MCF 10A (cell line): ENCODE data around the gene DCDC1. TPM values are rescaled to one million over a fixed set of nuclear protein-coding genes. Genes with fewer than 3 reads are reported as not detected.

Experiments used
- BruUV-seq: library from RNA; stranded (reverse); fragments of 400-500 nt; replicated peaks from 2 replicates; lab custom pipeline; 2021; lab: Mats Ljungman, UMichigan
- CTCF ChIA-PET: fragments of 300-600 bp; sonication (Branson Sonifier 250); formaldehyde crosslinking; extraction: SDS; loops from one replicate; lab custom pipeline; 2021; ENCODE audit warnings: antibody characterized with exemption, inconsistent platforms; lab: Yijun Ruan, JAX
- POLR2A ChIA-PET: fragments of 300-600, 350-650 bp; sonication (Branson Sonifier 250); formaldehyde crosslinking; extraction: SDS; loops from one replicate; lab custom pipeline; 2020; ENCODE audit warnings: antibody characterized with exemption, inconsistent platforms; lab: Yijun Ruan, JAX
- DNase-seq: peaks from one replicate; pipeline ENCODE4 v3.0.0-alpha.2; 2018; ENCODE audit not compliant: unreplicated experiment
- H3K27ac Mint-ChIP-seq: one replicate; pipeline ENCODE4 v1.8.0; 2022; ENCODE audit warnings: mild to moderate bottlenecking, low read depth, mixed read lengths; ENCODE audit not compliant: unreplicated experiment
- H3K27me3 Mint-ChIP-seq: one replicate; pipeline ENCODE4 v1.8.0; 2022; ENCODE audit warnings: mixed read lengths; ENCODE audit not compliant: insufficient read depth, unreplicated experiment
- H3K36me3 Mint-ChIP-seq: one replicate; pipeline ENCODE4 v1.8.0; 2022; ENCODE audit warnings: mild to moderate bottlenecking, moderate library complexity, mixed read lengths; ENCODE audit not compliant: insufficient read depth, unreplicated experiment
- H3K4me1 Mint-ChIP-seq: one replicate; pipeline ENCODE4 v1.8.0; 2022; ENCODE audit warnings: mixed read lengths; ENCODE audit not compliant: insufficient read depth, unreplicated experiment
- H3K4me3 Mint-ChIP-seq: one replicate; pipeline ENCODE4 v1.8.0; 2022; ENCODE audit warnings: mild to moderate bottlenecking, moderate library complexity, mixed read lengths; ENCODE audit not compliant: unreplicated experiment
- H3K9me3 Mint-ChIP-seq: one replicate; pipeline ENCODE4 v1.8.0; 2022; ENCODE audit warnings: mixed read lengths; ENCODE audit not compliant: unreplicated experiment
- CTCF ChIP-seq: fragments of 200-600 bp; IDR thresholded peaks from one replicate; pipeline ENCODE4 v1.8.0; 2022; ENCODE audit warnings: antibody characterized with exemption, mild to moderate bottlenecking; ENCODE audit not compliant: unreplicated experiment
- intact Hi-C: fragments of 100-400 bp; cut with micrococcal nuclease; formaldehyde crosslinking; loops from 2 replicates; pipeline ENCODE4 v1.14.1; 2022
- total RNA-seq: library from RNA; stranded (reverse); gene quantifications from 2 replicates; pipeline ENCODE4 v1.2.3, GENCODE V29; 2022

DCDC1 gene
- total RNA-seq, 1 experiment from 2014 or later, result 0.19 TPM

- Mint-ChIP-seq H3K9me3 (no peaks in the 10 kb centered on the region), H3K27ac (no peak overlapping the region), H3K27me3 (peaks cover 89% of the 10 kb centered on the region), H3K36me3 (no peaks in the 10 kb centered on the region), H3K4me3 (no peak overlapping the region), H3K4me1 (no peaks in the 10 kb centered on the region)
- ChIA-PET POLR2A (no interaction called here), CTCF (interaction anchor here (0.7 to 2.3 kb wide), 4 partner anchors 12 to 759 kb away, joined by 3 to 17 read pairs (median 6); no protein-coding TSS in a partner anchor)
- no TSS peak for BruUV-seq
- no peak for TF ChIP-seq CTCF
- intact Hi-C loops, result no loop called here
- DNase-seq, result no peak
These were observed 466.6 kb downstream of the DCDC1 start for GRCh38 chr11:30902929-30903328.

DNA sequence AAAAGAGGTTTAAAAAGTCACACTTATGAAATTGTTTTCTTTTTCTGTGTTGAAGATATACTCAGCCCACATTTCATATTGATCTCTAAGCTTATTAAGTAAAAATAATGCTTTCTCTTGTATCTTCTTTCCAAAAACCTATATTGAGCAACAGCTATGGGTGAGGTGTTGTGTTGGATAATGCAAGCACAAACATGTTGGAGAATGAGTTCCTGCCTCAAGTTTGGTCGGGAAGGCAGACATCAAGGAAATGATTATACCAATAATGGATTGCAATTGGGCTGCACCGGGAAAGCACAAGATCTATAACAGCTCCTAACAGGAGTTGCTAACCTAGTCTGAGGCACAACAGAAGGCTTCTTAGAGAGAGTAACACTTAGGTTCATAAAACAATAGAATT is 474.5 kb downstream of the DCDC1 start:
- peaks cover 62% of the 10 kb centered on the region for H3K27me3 Mint-ChIP-seq
- H3K9me3 Mint-ChIP-seq, result no peaks in the 10 kb centered on the region
- no peak for TF ChIP-seq CTCF
- no peaks in the 10 kb centered on the region for H3K36me3 Mint-ChIP-seq
- ChIA-PET CTCF (interaction anchor here (0.6 to 1.2 kb wide), 5 partner anchors 19 to 848 kb away, joined by 3 to 7 read pairs (median 3); no protein-coding TSS in a partner anchor), POLR2A (interaction anchor here (0.6 kb wide), 2 partner anchors 41 to 921 kb away, joined by 3 read pairs; no protein-coding TSS in a partner anchor)
- H3K4me3 Mint-ChIP-seq, result no peak overlapping the region
- no peak overlapping the region for H3K27ac Mint-ChIP-seq
- intact Hi-C loops, result no loop called here
- BruUV-seq, result no TSS peak
- no peaks in the 10 kb centered on the region for H3K4me1 Mint-ChIP-seq
- DNase-seq, result no peak

DNA sequence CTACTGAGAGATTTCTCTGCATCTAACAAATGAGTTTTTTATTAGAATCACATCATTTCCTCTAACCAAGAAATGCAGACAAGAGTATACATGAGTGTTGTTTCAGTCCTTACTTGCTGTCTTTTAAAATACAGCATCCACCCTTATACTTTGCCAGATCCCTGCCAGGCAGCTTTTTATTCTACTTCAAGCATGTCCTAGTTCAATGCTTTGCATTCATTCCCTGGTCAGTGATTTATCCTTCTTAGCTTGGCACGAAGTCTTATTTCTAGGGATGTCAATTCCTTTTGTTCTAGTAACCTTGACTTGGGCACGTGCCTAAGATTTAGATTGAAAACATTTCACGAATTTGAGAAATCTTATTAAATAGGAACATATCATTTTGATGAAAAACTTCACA is 476.2 kb downstream of the DCDC1 start:
- TF ChIP-seq CTCF, result no peak
- BruUV-seq, result no TSS peak
- no peaks in the 10 kb centered on the region for H3K4me1 Mint-ChIP-seq
- H3K27ac Mint-ChIP-seq, result no peak overlapping the region
- H3K9me3 Mint-ChIP-seq, result no peaks in the 10 kb centered on the region
- POLR2A ChIA-PET, result no interaction called here
- intact Hi-C loops, result no loop called here
- no peaks in the 10 kb centered on the region for H3K36me3 Mint-ChIP-seq
- H3K4me3 Mint-ChIP-seq, result no peak overlapping the region
- CTCF ChIA-PET, result no interaction called here
- no peak for DNase-seq
- peaks cover 52% of the 10 kb centered on the region for H3K27me3 Mint-ChIP-seq

DNA sequence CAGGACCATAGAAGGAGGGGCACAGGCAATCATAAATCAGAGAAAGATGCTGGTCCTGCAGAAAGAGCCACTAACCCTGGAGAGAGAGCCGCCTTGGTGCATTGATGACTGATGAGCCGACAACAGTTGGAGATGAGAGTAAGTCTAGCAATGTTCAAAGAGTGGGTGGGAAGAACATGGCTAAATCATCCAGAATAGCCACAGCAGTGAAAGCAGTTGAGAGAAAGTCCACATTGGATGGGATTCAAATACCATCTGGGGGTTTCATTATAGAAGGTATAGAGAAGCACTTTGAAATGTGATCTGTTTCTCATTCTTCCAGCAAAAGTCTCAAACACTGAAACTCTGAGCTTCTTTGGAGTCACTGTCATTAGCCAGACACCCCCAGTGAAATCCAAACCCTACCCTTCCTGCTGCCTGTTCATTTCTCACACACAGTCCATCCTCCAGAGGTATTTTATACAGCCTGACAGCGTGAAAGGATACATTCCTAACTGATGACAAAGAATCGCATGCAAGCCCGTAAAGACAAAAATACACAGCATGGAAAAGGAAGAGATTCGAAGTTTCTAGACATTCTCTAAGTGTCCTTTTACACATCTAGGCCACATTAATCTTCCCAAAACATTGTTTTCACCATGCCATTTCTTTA is 480.3 kb downstream of the DCDC1 start:
- Mint-ChIP-seq H3K9me3 (no peaks in the 10 kb centered on the region), H3K36me3 (no peaks in the 10 kb centered on the region), H3K4me1 (no peaks in the 10 kb centered on the region), H3K27me3 (peaks cover 52% of the 10 kb centered on the region), H3K27ac (no peak overlapping the region), H3K4me3 (no peak overlapping the region)
- ChIA-PET CTCF (interaction anchor here (0.5 kb wide), 1 partner anchor 21 kb away, joined by 3 read pairs; no protein-coding TSS in a partner anchor), POLR2A (no interaction called here)
- intact Hi-C loops, result no loop called here
- no TSS peak for BruUV-seq
- DNase-seq, result no peak
- TF ChIP-seq CTCF, result no peak
